ENCODE measurements around the gene EGFL7. TPM values are rescaled to one million over a fixed set of nuclear protein-coding genes. Genes with fewer than 3 reads are reported as not detected.

The EGFL7 gene
- total RNA-seq, 4 donors from 2014 or later, result 12.3 to 64.7 (median 33.6) TPM

GRCh38 chr9:136642439-136642921, 20.2 kb upstream of the EGFL7 start:
- Histone ChIP-seq H3K9me3 (no peaks in the 10 kb centered on the region), H3K36me3 (no peaks in the 10 kb centered on the region), H3K27ac (no peak overlapping the region), H3K27me3 (peaks cover 77% of the 10 kb centered on the region), H3K4me3 (no peak overlapping the region), H3K4me1 (peaks cover 7 to 26% (median 13%) of the 10 kb centered on the region in 4 donors)
- 63 to 69% methylated on average over 4 to 7 of the region's 7 CpGs for WGBS, 2 donors (ENCODE audit: low coverage in 1 of 2)
- in situ Hi-C loops (cut with MboI; ENCODE audit: low pct_ligation_motif_present in 1 of 4, low pct_unique_long_range_greater_than_20kb in 1 of 4, low sequenced_read_pairs in 3 of 4), result no loop called here
- no peak for TF ChIP-seq POLR2A (IDR thresholded peaks at IDR 0.05)
- no peak for TF ChIP-seq CTCF (IDR thresholded peaks at IDR 0.05)
- no peak for TF ChIP-seq POLR2AphosphoS5 (IDR thresholded peaks at IDR 0.05)
- no peak for TF ChIP-seq EP300 (IDR thresholded peaks at IDR 0.05; ENCODE audit: low read depth)
- DNase-seq, result no peak
- intact Hi-C loops (cut with DNase I; ENCODE audit: low total_unique reads), result no loop called here

GRCh38 chr9:136643596-136644342, 18.9 kb upstream of the EGFL7 start:
- peak overlapping the region in 1 of 4 donors; percentile 22 for H3K4me3 ChIP-seq
- in situ Hi-C loops (cut with MboI; ENCODE audit: low pct_ligation_motif_present in 1 of 4, low pct_unique_long_range_greater_than_20kb in 1 of 4, low sequenced_read_pairs in 3 of 4) (no loop called here), intact Hi-C loops (cut with DNase I; ENCODE audit: low total_unique reads) (no loop called here)
- TF ChIP-seq CTCF (IDR thresholded peaks at IDR 0.05) (no peak), POLR2AphosphoS5 (IDR thresholded peaks at IDR 0.05) (no peak), EP300 (IDR thresholded peaks at IDR 0.05; ENCODE audit: low read depth) (no peak), POLR2A (IDR thresholded peaks at IDR 0.05) (no peak)
- no peaks in the 10 kb centered on the region for H3K9me3 ChIP-seq
- peaks cover 7 to 26% (median 13%) of the 10 kb centered on the region in 4 donors for H3K4me1 ChIP-seq
- no peak for DNase-seq
- peak overlapping the region; percentile 46 to 63 (median 56) for H3K27ac ChIP-seq
- H3K27me3 ChIP-seq, result peaks cover 81% of the 10 kb centered on the region
- WGBS, 2 donors (ENCODE audit: low coverage in 1 of 2), result 45% methylated on average over 31 of the region's 31 CpGs; no CpG with 5 or more reads in 1 of the 2 donors
- H3K36me3 ChIP-seq, result no peaks in the 10 kb centered on the region

GRCh38 chr9:136644343-136644592, 18.4 kb upstream of the EGFL7 start:
- H3K27ac ChIP-seq, result peak overlapping the region; percentile 46 to 63 (median 56)
- H3K4me3 ChIP-seq, result peak overlapping the region in 1 of 4 donors; percentile 22
- peaks cover 7 to 26% (median 13%) of the 10 kb centered on the region in 4 donors for H3K4me1 ChIP-seq
- intact Hi-C loops (cut with DNase I; ENCODE audit: low total_unique reads), result no loop called here
- peaks cover 84% of the 10 kb centered on the region for H3K27me3 ChIP-seq
- peak; percentile 92 for DNase-seq
- in situ Hi-C loops (cut with MboI; ENCODE audit: low pct_ligation_motif_present in 1 of 4, low pct_unique_long_range_greater_than_20kb in 1 of 4, low sequenced_read_pairs in 3 of 4), result no loop called here
- no peaks in the 10 kb centered on the region for H3K9me3 ChIP-seq
- H3K36me3 ChIP-seq, result no peaks in the 10 kb centered on the region
- 3% methylated on average over 10 of the region's 15 CpGs; no CpG with 5 or more reads in 1 of the 2 donors for WGBS, 2 donors (ENCODE audit: low coverage in 1 of 2)
- peak in 1 of 3 donors; percentile 29 for TF ChIP-seq POLR2AphosphoS5 (IDR thresholded peaks at IDR 0.05)
- TF ChIP-seq CTCF (IDR thresholded peaks at IDR 0.05), result no peak

GRCh38 chr9:136644593-136645351, 17.9 kb upstream of the EGFL7 start:
- intact Hi-C loops (cut with DNase I; ENCODE audit: low total_unique reads) (no loop called here), in situ Hi-C loops (cut with MboI; ENCODE audit: low pct_ligation_motif_present in 1 of 4, low pct_unique_long_range_greater_than_20kb in 1 of 4, low sequenced_read_pairs in 3 of 4) (no loop called here)
- Histone ChIP-seq H3K27me3 (peaks cover 82% of the 10 kb centered on the region), H3K36me3 (no peaks in the 10 kb centered on the region), H3K4me1 (peaks cover 7 to 26% (median 13%) of the 10 kb centered on the region in 4 donors), H3K4me3 (no peak overlapping the region), H3K27ac (peak overlapping the region; percentile 55 to 70 (median 60)), H3K9me3 (no peaks in the 10 kb centered on the region)
- peak; percentile 58 for DNase-seq
- peak; percentile 26 for TF ChIP-seq POLR2A (IDR thresholded peaks at IDR 0.05)
- TF ChIP-seq EP300 (IDR thresholded peaks at IDR 0.05; ENCODE audit: low read depth), result no peak
- peak in 2 of 3 donors; percentile 18 to 52 for TF ChIP-seq POLR2AphosphoS5 (IDR thresholded peaks at IDR 0.05)
- TF ChIP-seq CTCF (IDR thresholded peaks at IDR 0.05), result peak; percentile 79 to 95 (median 90)
- WGBS, 2 donors (ENCODE audit: low coverage in 1 of 2), result 16% methylated on average over 14 of the region's 30 CpGs; no CpG with 5 or more reads in 1 of the 2 donors
